HepG2 (cell line): ENCODE data around the gene BCAM. TPM values are rescaled to one million over a fixed set of nuclear protein-coding genes. Genes with fewer than 3 reads are reported as not detected.
A peak's percentile ranks its signal among the peaks of the same experiment; 100 is the strongest.

ENCODE experiments used
- AKNA ChIP-seq: sonication (generic); formaldehyde crosslinking; IDR thresholded peaks from 2 replicates; pipeline ENCODE4 v1.4.0; 2020; ENCODE audit warnings: missing genetic modification reagents, borderline replicate concordance
- CEBPG ChIP-seq: IDR thresholded peaks from 2 replicates; pipeline ENCODE4 v1.6.1; 2016
- DZIP1 ChIP-seq: sonication (generic); formaldehyde crosslinking; IDR thresholded peaks from 2 replicates; pipeline ENCODE4 v1.5.0; 2020; ENCODE audit warnings: mild to moderate bottlenecking, missing genetic modification reagents
- FOXP4 ChIP-seq: sonication (generic); formaldehyde crosslinking; IDR thresholded peaks from 2 replicates; pipeline ENCODE4 v1.4.0; 2020; ENCODE audit warnings: missing genetic modification reagents
- HIVEP1 ChIP-seq: sonication (generic); formaldehyde crosslinking; IDR thresholded peaks from 2 replicates; pipeline ENCODE4 v1.4.0; 2020; ENCODE audit warnings: mild to moderate bottlenecking, missing genetic modification reagents
- HOXA5 ChIP-seq: sonication (generic); formaldehyde crosslinking; IDR thresholded peaks from 2 replicates; pipeline ENCODE4 v1.4.0; 2020; ENCODE audit warnings: missing genetic modification reagents
- SIN3A ChIP-seq: IDR thresholded peaks from 2 replicates; pipeline ENCODE4 v1.6.1; 2011; ENCODE audit warnings: low read depth, mild to moderate bottlenecking, control low read depth, low read length, borderline replicate concordance
- SNAPC5 ChIP-seq: sonication (generic); formaldehyde crosslinking; IDR thresholded peaks from 2 replicates; pipeline ENCODE4 v1.8.1; 2023; ENCODE audit warnings: mild to moderate bottlenecking, missing genetic modification reagents, borderline replicate concordance
- SP5 ChIP-seq: IDR thresholded peaks from 2 replicates; pipeline ENCODE4 v1.6.1; 2016; ENCODE audit warnings: low read depth, borderline replicate concordance
- STAT6 ChIP-seq: sonication (generic); formaldehyde crosslinking; IDR thresholded peaks from 2 replicates; pipeline ENCODE4 v1.4.0; 2020; ENCODE audit warnings: missing genetic modification reagents, mild to moderate bottlenecking, borderline replicate concordance
- ZBTB2 ChIP-seq: sonication (generic); formaldehyde crosslinking; IDR thresholded peaks from 2 replicates; pipeline ENCODE4 v1.8.0; 2022; ENCODE audit warnings: low read depth, missing genetic modification reagents
- ZNF329 ChIP-seq: sonication (generic); formaldehyde crosslinking; IDR thresholded peaks from 2 replicates; pipeline ENCODE4 v1.9.0; 2021; ENCODE audit warnings: low read depth, mild to moderate bottlenecking, missing genetic modification reagents
- ZSCAN29 ChIP-seq: sonication (generic); formaldehyde crosslinking; conservative IDR thresholded peaks from 2 replicates; pipeline ENCODE4 v1.4.0; 2020; ENCODE audit warnings: mild to moderate bottlenecking, missing genetic modification reagents
- polyA plus RNA-seq, 8 experiments: library from polyadenylated mRNA; depleted of rRNA in 3 of 8; stranded (reverse) in 7 of 8; unstranded in 1 of 8; fragments of >200 nt; fragmentation: Illumina TruSeq in 4 of 8; extraction: Trizol in 4 of 8; gene quantifications; 2 replicates each; pipeline versions ENCODE4 v1.2.1 to v1.2.3, GENCODE V29; 2011 to 2016; ENCODE audit warnings: low read depth in 4 of 8, missing spikeins in 1 of 8, mixed read lengths in 1 of 8; ENCODE audit not compliant: insufficient read depth in 1 of 8
- total RNA-seq, 5 experiments: library from RNA; depleted of rRNA; stranded (reverse); fragments of >200 nt; fragmentation: Illumina TruSeq; extraction: Trizol; gene quantifications; 2 replicates each; pipeline ENCODE4 v1.2.3, GENCODE V29; 2016; ENCODE audit warnings: low read depth in 1 of 5

The BCAM gene
- total and polyA plus RNA-seq, 2 of the 13 experiments (the other 11 are each of a cell fraction or from before 2014, with no cell fraction given), result 51.2 to 62.7 TPM

- TF ChIP-seq STAT6 (CRISPR knock-in tag) (no peak), HOXA5 (CRISPR knock-in tag) (no peak), CEBPG (CRISPR knock-in tag) (peak; percentile 25; the same call in 1 of the 2 replicates), HIVEP1 (CRISPR knock-in tag) (peak; percentile 50; the same call in 1 of the 2 replicates), SNAPC5 (no peak), SP5 (CRISPR knock-in tag) (peak; percentile 85), FOXP4 (CRISPR knock-in tag) (peak; percentile 82; the same call in 1 of the 2 replicates), DZIP1 (CRISPR knock-in tag) (no peak), AKNA (CRISPR knock-in tag) (no peak), ZNF329 (CRISPR knock-in tag) (no peak), ZSCAN29 (CRISPR knock-in tag) (no peak), ZBTB2 (CRISPR knock-in tag) (no peak), SIN3A (no peak)
These were observed 1.7 kb upstream of the BCAM start (continued) for GRCh38 chr19:44807162-44807561.
